Pulmonary artery endothelial cell (primary cell): ENCODE data around the gene MAD1L1. TPM values are rescaled to one million over a fixed set of nuclear protein-coding genes. Genes with fewer than 3 reads are reported as not detected.

Source experiments
- DNase-seq: peaks from one replicate; pipeline ENCODE4 v3.0.0-alpha.2; 2011; ENCODE audit warnings: low read depth, low spot score
- total RNA-seq: library from RNA; depleted of rRNA; stranded (reverse); fragments of >200 nt; gene quantifications from 2 replicates; pipeline ENCODE4 v1.2.3, GENCODE V29; 2014

Gene MAD1L1
- total RNA-seq, 1 donor from 2014 or later, result 53.2 TPM

GRCh38 chr7:2090526-2091520, 141.9 kb downstream of the MAD1L1 start:
- DNase-seq, result no peak

GRCh38 chr7:2088801-2089200, 143.9 kb downstream of the MAD1L1 start:
- DNase-seq, result no peak

- no peak for DNase-seq
Measured at GRCh38 chr7:2087744-2088143, 145.0 kb downstream of the MAD1L1 start.

- no peak for DNase-seq
Measured at GRCh38 chr7:2086229-2086628, 146.5 kb downstream of the MAD1L1 start.

- no peak for DNase-seq
Measured at GRCh38 chr7:2085804-2086203, 146.9 kb downstream of the MAD1L1 start.

- DNase-seq, result no peak
Measured at GRCh38 chr7:2084781-2085505, 147.8 kb downstream of the MAD1L1 start.

GRCh38 chr7:2084331-2084730, 148.4 kb downstream of the MAD1L1 start:
- no peak for DNase-seq

GRCh38 chr7:2083362-2083761, 149.4 kb downstream of the MAD1L1 start:
- DNase-seq, result no peak

- no peak for DNase-seq
Measured at GRCh38 chr7:2082139-2082998, 150.4 kb downstream of the MAD1L1 start.

- no peak for DNase-seq
Measured at GRCh38 chr7:2081526-2082135, 151.1 kb downstream of the MAD1L1 start.

GRCh38 chr7:2080477-2080876, 152.3 kb downstream of the MAD1L1 start:
- DNase-seq, result no peak

- no peak for DNase-seq
Measured at GRCh38 chr7:2080060-2080387, 152.7 kb downstream of the MAD1L1 start.

- DNase-seq, result no peak
Measured at GRCh38 chr7:2079332-2080059, 153.2 kb downstream of the MAD1L1 start.

- DNase-seq, result no peak
Measured at GRCh38 chr7:2078899-2079298, 153.8 kb downstream of the MAD1L1 start.

GRCh38 chr7:2076649-2077064, 156.1 kb downstream of the MAD1L1 start:
- DNase-seq, result no peak

- DNase-seq, result no peak
Measured at GRCh38 chr7:2075811-2076210, 156.9 kb downstream of the MAD1L1 start.

- no peak for DNase-seq
Measured at GRCh38 chr7:2074691-2075090, 158.1 kb downstream of the MAD1L1 start.

- DNase-seq, result no peak
Measured at GRCh38 chr7:2072798-2073197, 159.9 kb downstream of the MAD1L1 start.

GRCh38 chr7:2072042-2072441, 160.7 kb downstream of the MAD1L1 start:
- DNase-seq, result no peak

- no peak for DNase-seq
Measured at GRCh38 chr7:2071133-2071832, 161.5 kb downstream of the MAD1L1 start.
